ENCODE data around the gene CACNA2D3. TPM values are rescaled to one million over a fixed set of nuclear protein-coding genes. Genes with fewer than 3 reads are reported as not detected.

The CACNA2D3 gene
- total RNA-seq, 1 experiment from 2014 or later, result not detected

DNA sequence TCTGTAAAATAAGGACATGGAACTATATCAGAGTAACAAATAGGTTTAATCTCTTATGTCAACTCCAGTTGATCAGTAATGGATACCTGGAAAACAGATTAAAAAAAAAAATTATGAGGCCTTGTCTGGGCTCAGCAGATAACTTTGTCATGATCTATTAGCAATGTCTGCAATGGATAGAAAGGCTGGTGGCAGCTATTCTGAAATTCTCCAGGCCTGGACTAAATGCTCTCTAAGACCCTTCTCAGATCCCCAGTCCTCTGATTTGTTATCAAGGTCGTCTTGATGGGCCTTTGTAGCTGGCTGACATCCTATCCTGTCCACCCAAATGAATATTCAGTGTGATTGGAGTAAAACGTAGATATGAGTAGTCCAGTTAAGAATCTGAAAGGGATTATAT is 791.8 kb downstream of the CACNA2D3 start:
- no peak for DNase-seq
- H3K36me3 ChIP-seq (ENCODE audit: control insufficient read depth, insufficient read depth, low read length), result no peaks in the 10 kb centered on the region
- ChIA-PET CTCF (no interaction called here), POLR2A (no interaction called here)
- BruUV-seq (replicated peaks), result no TSS peak
- H3K27me3 ChIP-seq (replicated peaks; ENCODE audit: control insufficient read depth, insufficient read depth, low read length), result no peaks in the 10 kb centered on the region; the same call in 1 of the 2 replicates
- H3K4me3 ChIP-seq (ENCODE audit: low read depth, low read length), result no peak overlapping the region
- H3K4me1 ChIP-seq, result no peaks in the 10 kb centered on the region
- H3K27ac Mint-ChIP-seq (ENCODE audit: unreplicated experiment), result no peak overlapping the region
- H3K9me3 ChIP-seq, result no peaks in the 10 kb centered on the region
- peaks cover 5% of the 10 kb centered on the region for H3K36me3 Mint-ChIP-seq (ENCODE audit: insufficient read depth, unreplicated experiment)
- intact Hi-C loops (cut with micrococcal nuclease; ENCODE audit: unreplicated experiment), result no loop called here
- H3K4me1 Mint-ChIP-seq (ENCODE audit: low read depth, unreplicated experiment), result no peaks in the 10 kb centered on the region
- no peak overlapping the region for H3K4me3 Mint-ChIP-seq (ENCODE audit: unreplicated experiment)
- H3K9me3 Mint-ChIP-seq (ENCODE audit: unreplicated experiment), result peaks cover 10% of the 10 kb centered on the region
- TF ChIP-seq, protein P1, sequence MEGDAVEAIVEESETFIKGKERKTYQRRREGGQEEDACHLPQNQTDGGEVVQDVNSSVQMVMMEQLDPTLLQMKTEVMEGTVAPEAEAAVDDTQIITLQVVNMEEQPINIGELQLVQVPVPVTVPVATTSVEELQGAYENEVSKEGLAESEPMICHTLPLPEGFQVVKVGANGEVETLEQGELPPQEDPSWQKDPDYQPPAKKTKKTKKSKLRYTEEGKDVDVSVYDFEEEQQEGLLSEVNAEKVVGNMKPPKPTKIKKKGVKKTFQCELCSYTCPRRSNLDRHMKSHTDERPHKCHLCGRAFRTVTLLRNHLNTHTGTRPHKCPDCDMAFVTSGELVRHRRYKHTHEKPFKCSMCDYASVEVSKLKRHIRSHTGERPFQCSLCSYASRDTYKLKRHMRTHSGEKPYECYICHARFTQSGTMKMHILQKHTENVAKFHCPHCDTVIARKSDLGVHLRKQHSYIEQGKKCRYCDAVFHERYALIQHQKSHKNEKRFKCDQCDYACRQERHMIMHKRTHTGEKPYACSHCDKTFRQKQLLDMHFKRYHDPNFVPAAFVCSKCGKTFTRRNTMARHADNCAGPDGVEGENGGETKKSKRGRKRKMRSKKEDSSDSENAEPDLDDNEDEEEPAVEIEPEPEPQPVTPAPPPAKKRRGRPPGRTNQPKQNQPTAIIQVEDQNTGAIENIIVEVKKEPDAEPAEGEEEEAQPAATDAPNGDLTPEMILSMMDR (IDR thresholded peaks at IDR 0.05; ENCODE audit: insufficient read depth in 1 of 2, low read depth in 1 of 2, low read length in 1 of 2, severe bottlenecking in 1 of 2, unreplicated experiment in 1 of 2), result no peak
- H3K27me3 Mint-ChIP-seq (ENCODE audit: insufficient read depth, unreplicated experiment), result peaks cover 8% of the 10 kb centered on the region

DNA sequence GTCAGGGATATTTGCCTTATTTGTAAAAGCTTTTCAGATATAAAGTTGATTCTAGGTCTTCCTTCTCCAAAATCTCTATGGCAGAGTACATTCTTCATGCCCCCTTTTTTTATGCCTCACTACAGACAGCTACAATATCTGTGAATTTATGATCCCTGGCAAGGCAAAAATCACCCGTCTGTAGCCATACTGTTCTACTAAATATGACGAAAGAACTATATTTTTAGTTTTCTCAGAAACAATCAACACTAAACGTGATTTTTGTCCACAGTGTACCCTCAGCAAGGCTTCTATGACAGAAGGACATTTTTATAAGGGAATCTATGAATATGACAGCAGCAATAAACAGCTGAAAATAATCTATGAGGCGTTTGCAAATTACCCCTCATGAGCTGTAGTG is 792.8 kb downstream of the CACNA2D3 start:
- Histone ChIP-seq H3K36me3 (ENCODE audit: control insufficient read depth, insufficient read depth, low read length) (no peaks in the 10 kb centered on the region), H3K4me1 (no peaks in the 10 kb centered on the region), H3K4me3 (ENCODE audit: low read depth, low read length) (no peak overlapping the region), H3K27me3 (replicated peaks; ENCODE audit: control insufficient read depth, insufficient read depth, low read length) (no peaks in the 10 kb centered on the region; the same call in 1 of the 2 replicates), H3K9me3 (no peaks in the 10 kb centered on the region)
- no peak overlapping the region for H3K27ac Mint-ChIP-seq (ENCODE audit: unreplicated experiment)
- intact Hi-C loops (cut with micrococcal nuclease; ENCODE audit: unreplicated experiment), result no loop called here
- TF ChIP-seq, protein P1 (IDR thresholded peaks at IDR 0.05; ENCODE audit: insufficient read depth in 1 of 2, low read depth in 1 of 2, low read length in 1 of 2, severe bottlenecking in 1 of 2, unreplicated experiment in 1 of 2), result no peak
- no peak for DNase-seq
- ChIA-PET POLR2A (no interaction called here), CTCF (no interaction called here)
- no TSS peak for BruUV-seq (replicated peaks)
- H3K9me3 Mint-ChIP-seq (ENCODE audit: unreplicated experiment), result peaks cover 10% of the 10 kb centered on the region
- H3K36me3 Mint-ChIP-seq (ENCODE audit: insufficient read depth, unreplicated experiment), result peaks cover 5% of the 10 kb centered on the region
- no peak overlapping the region for H3K4me3 Mint-ChIP-seq (ENCODE audit: unreplicated experiment)
- H3K4me1 Mint-ChIP-seq (ENCODE audit: low read depth, unreplicated experiment), result no peaks in the 10 kb centered on the region
- H3K27me3 Mint-ChIP-seq (ENCODE audit: insufficient read depth, unreplicated experiment), result peaks cover 12% of the 10 kb centered on the region

DNA sequence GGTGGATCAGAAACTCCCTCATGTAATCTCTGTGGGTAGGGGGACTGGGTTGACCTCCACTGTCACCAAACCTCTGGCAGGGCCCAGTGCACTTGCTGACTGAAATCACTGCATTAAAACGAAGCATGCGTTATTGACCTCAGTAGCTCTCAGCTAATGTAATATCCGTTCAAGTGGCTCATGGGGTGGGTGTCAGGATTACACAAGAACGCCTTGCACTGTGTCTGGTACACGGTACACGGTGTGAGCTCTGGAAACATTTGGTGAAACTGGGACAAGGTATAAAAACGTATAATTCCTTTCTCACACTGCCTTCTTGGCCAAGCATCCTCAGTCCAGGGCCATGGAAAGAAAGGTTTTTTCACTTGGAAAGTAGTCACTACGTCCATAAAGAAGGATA is 793.6 kb downstream of the CACNA2D3 start:
- peaks cover 10% of the 10 kb centered on the region for H3K9me3 Mint-ChIP-seq (ENCODE audit: unreplicated experiment)
- ChIA-PET CTCF (no interaction called here), POLR2A (no interaction called here)
- no peak overlapping the region for H3K4me3 ChIP-seq (ENCODE audit: low read depth, low read length)
- TF ChIP-seq, protein P1 (IDR thresholded peaks at IDR 0.05; ENCODE audit: insufficient read depth in 1 of 2, low read depth in 1 of 2, low read length in 1 of 2, severe bottlenecking in 1 of 2, unreplicated experiment in 1 of 2), result no peak
- no peaks in the 10 kb centered on the region for H3K36me3 Mint-ChIP-seq (ENCODE audit: insufficient read depth, unreplicated experiment)
- H3K36me3 ChIP-seq (ENCODE audit: control insufficient read depth, insufficient read depth, low read length), result no peaks in the 10 kb centered on the region
- H3K27me3 Mint-ChIP-seq (ENCODE audit: insufficient read depth, unreplicated experiment), result peaks cover 9% of the 10 kb centered on the region
- H3K27ac Mint-ChIP-seq (ENCODE audit: unreplicated experiment), result no peak overlapping the region
- no peak overlapping the region for H3K4me3 Mint-ChIP-seq (ENCODE audit: unreplicated experiment)
- no TSS peak for BruUV-seq (replicated peaks)
- DNase-seq, result no peak
- intact Hi-C loops (cut with micrococcal nuclease; ENCODE audit: unreplicated experiment), result no loop called here
- H3K27me3 ChIP-seq (replicated peaks; ENCODE audit: control insufficient read depth, insufficient read depth, low read length), result no peaks in the 10 kb centered on the region; the same call in 1 of the 2 replicates
- H3K9me3 ChIP-seq, result no peaks in the 10 kb centered on the region
- H3K4me1 ChIP-seq, result no peaks in the 10 kb centered on the region
- H3K4me1 Mint-ChIP-seq (ENCODE audit: low read depth, unreplicated experiment), result no peaks in the 10 kb centered on the region

Measured in Caco-2 (cell line).